Activated B cell treated with CpG ODN at 0.5 μM for 24 hours (primary cell): ENCODE measurements around the gene COG3. TPM values are rescaled to one million over a fixed set of nuclear protein-coding genes. Genes with fewer than 3 reads are reported as not detected.

Source experiments
- ATAC-seq: fragments of 200-7000 bp; cut with Tn5 transposase; one replicate; pipeline ENCODE4 v1.10.0; 2021; ENCODE audit warnings: low read depth, mild to moderate bottlenecking, moderate library complexity
- CTCF ChIA-PET: fragments of 350-600 bp; sonication (Branson Sonifier 250); formaldehyde crosslinking; loops from one replicate; lab custom pipeline; 2021; ENCODE audit warnings: antibody characterized with exemption; lab: Charles Lee
- POLR2A ChIA-PET: fragments of 350-600 bp; sonication (Branson Sonifier 250); formaldehyde crosslinking; loops from one replicate; lab custom pipeline; 2021; ENCODE audit warnings: antibody characterized with exemption; lab: Charles Lee
- DNase-seq: peaks from one replicate; pipeline ENCODE4 v3.0.0; 2022
- H3K27ac Mint-ChIP-seq: one replicate; pipeline ENCODE4 v1.8.0; 2020; ENCODE audit warnings: mixed read lengths
- H3K27me3 Mint-ChIP-seq: one replicate; pipeline ENCODE4 v1.8.0; 2021; ENCODE audit warnings: mixed read lengths
- H3K36me3 Mint-ChIP-seq: one replicate; pipeline ENCODE4 v1.8.0; 2021; ENCODE audit warnings: low read depth, mixed read lengths
- H3K4me1 Mint-ChIP-seq: one replicate; pipeline ENCODE4 v1.8.0; 2021; ENCODE audit warnings: mixed read lengths
- H3K4me3 Mint-ChIP-seq: one replicate; pipeline ENCODE4 v1.8.0; 2020; ENCODE audit warnings: mild to moderate bottlenecking, mixed read lengths
- H3K9me3 Mint-ChIP-seq: one replicate; pipeline ENCODE4 v1.8.0; 2020; ENCODE audit warnings: mixed read lengths
- intact Hi-C: fragments of 100-400 bp; cut with micrococcal nuclease; formaldehyde crosslinking; loops from one replicate; pipeline ENCODE4 v1.15.1; 2024
- total RNA-seq: library from RNA; stranded (reverse); gene quantifications from 2 replicates; pipeline ENCODE4 v1.2.3, GENCODE V29; 2022
- TF ChIP-seq, protein P1 (sequence below): fragments of 200-600 bp; IDR thresholded peaks from one replicate; pipeline ENCODE4 v1.8.0; 2022; ENCODE audit warnings: antibody characterized with exemption, mild to moderate bottlenecking

COG3 gene
- total RNA-seq, 1 donor from 2014 or later = 31.6 TPM

DNA sequence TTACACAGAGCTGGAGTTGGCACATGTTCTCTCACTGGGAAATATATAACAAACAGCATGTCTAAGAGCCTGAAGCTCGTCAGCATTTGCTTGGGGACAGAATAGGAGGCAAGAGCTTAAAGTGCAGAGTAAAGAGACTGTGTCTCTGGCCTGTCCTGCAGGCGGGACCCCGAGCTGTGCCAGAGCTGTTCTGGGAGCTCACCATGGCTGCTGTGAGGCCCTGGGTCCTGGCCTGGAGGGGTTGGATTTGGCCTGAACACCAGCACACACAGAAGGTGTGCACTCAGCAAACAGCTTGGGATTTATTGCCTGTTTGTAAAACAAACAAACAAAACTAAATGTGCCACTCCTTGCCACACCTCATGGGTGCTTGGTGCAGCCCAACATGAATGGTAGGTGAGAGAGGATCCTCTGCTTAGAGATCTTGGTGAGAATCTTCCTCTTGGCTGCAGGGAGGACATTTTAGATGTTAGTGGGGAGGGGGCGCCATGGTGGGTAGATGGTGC lies 89.9 kb downstream of the COG3 start:
- TF ChIP-seq, protein P1, sequence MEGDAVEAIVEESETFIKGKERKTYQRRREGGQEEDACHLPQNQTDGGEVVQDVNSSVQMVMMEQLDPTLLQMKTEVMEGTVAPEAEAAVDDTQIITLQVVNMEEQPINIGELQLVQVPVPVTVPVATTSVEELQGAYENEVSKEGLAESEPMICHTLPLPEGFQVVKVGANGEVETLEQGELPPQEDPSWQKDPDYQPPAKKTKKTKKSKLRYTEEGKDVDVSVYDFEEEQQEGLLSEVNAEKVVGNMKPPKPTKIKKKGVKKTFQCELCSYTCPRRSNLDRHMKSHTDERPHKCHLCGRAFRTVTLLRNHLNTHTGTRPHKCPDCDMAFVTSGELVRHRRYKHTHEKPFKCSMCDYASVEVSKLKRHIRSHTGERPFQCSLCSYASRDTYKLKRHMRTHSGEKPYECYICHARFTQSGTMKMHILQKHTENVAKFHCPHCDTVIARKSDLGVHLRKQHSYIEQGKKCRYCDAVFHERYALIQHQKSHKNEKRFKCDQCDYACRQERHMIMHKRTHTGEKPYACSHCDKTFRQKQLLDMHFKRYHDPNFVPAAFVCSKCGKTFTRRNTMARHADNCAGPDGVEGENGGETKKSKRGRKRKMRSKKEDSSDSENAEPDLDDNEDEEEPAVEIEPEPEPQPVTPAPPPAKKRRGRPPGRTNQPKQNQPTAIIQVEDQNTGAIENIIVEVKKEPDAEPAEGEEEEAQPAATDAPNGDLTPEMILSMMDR = no peak
- ChIA-PET CTCF (no interaction called here), POLR2A (no interaction called here)
- Mint-ChIP-seq H3K9me3 (peaks cover 4% of the 10 kb centered on the region), H3K36me3 (no peaks in the 10 kb centered on the region), H3K27ac (no peak overlapping the region), H3K27me3 (peaks cover 13% of the 10 kb centered on the region), H3K4me3 (no peak overlapping the region), H3K4me1 (no peaks in the 10 kb centered on the region)
- intact Hi-C loops = no loop called here
- ATAC-seq = no peak
- DNase-seq = no peak

DNA sequence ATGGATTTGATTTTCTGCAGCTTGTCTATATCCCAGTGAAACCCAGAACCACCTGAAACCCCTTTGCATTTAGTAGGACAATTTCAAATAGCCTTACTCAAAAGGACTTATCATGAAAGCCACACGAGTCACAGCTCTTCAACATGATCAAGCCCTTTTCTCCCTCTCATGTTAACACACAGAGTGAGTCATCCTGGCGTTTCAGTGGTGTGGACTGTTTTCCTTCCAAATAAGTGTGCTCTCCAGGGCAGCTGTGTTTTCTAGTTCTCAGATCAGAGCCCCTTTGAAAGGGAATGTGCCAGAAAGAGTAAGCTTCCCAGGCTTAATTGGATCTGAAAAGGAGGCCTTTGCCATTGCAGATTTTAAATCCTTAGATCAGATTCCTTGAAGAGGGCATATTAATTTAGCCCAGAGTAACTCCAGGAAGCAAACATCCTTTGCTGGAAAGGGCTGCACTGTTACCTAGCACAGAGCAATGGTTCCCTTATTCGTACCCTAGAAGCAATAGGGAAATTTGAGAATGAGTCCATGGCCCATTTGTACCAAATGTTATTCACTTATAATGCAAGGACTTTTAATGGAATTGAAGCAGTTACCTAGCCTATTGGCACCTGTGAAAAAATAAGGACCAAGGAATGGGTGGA lies 99.5 kb downstream of the COG3 start:
- TF ChIP-seq, protein P1 = no peak
- DNase-seq = no peak
- no peak for ATAC-seq
- ChIA-PET POLR2A (no interaction called here), CTCF (no interaction called here)
- no peaks in the 10 kb centered on the region for H3K4me1 Mint-ChIP-seq
- intact Hi-C loops = no loop called here
- no peak overlapping the region for H3K27ac Mint-ChIP-seq
- peaks cover 3% of the 10 kb centered on the region for H3K9me3 Mint-ChIP-seq
- H3K36me3 Mint-ChIP-seq = no peaks in the 10 kb centered on the region
- H3K4me3 Mint-ChIP-seq = no peak overlapping the region
- H3K27me3 Mint-ChIP-seq = peaks cover 10% of the 10 kb centered on the region

DNA sequence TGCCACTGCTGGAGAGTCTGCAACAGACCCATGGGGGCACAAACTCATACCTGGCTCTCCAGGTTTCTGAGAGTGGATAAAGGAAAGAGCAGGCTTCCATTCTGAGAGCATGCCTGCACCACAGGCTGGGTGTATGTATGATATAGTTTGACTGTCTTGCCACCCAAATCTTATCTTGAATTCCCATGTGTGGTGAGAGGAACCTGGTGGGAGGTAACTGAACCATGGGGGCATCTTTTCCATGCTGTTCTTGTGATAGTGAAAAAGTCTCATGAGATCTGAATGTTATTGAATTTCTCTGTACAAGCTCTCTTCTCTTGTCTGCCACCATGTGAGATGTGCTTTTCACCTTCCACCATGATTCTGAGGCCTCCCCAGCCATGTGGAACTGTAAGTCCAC lies 100.6 kb downstream of the COG3 start:
- Mint-ChIP-seq H3K27me3 (peaks cover 5% of the 10 kb centered on the region), H3K4me1 (no peaks in the 10 kb centered on the region), H3K27ac (no peak overlapping the region), H3K9me3 (peaks cover 3% of the 10 kb centered on the region), H3K36me3 (no peaks in the 10 kb centered on the region), H3K4me3 (no peak overlapping the region)
- POLR2A ChIA-PET = no interaction called here
- intact Hi-C loops = no loop called here
- TF ChIP-seq, protein P1 = no peak
- DNase-seq = no peak
- ATAC-seq = no peak
- CTCF ChIA-PET = no interaction called here

- no peaks in the 10 kb centered on the region for H3K9me3 Mint-ChIP-seq
- intact Hi-C loops = no loop called here
- no peak overlapping the region for H3K27ac Mint-ChIP-seq
- no peak overlapping the region for H3K4me3 Mint-ChIP-seq
- DNase-seq (no peak), ATAC-seq (no peak)
- no peaks in the 10 kb centered on the region for H3K4me1 Mint-ChIP-seq
- ChIA-PET POLR2A (no interaction called here), CTCF (no interaction called here)
- TF ChIP-seq, protein P1 = no peak
- H3K36me3 Mint-ChIP-seq = no peaks in the 10 kb centered on the region
- peaks cover 14% of the 10 kb centered on the region for H3K27me3 Mint-ChIP-seq
Measured at GRCh38 chr13:45575146-45575829, 110.5 kb downstream of the COG3 start.

DNA sequence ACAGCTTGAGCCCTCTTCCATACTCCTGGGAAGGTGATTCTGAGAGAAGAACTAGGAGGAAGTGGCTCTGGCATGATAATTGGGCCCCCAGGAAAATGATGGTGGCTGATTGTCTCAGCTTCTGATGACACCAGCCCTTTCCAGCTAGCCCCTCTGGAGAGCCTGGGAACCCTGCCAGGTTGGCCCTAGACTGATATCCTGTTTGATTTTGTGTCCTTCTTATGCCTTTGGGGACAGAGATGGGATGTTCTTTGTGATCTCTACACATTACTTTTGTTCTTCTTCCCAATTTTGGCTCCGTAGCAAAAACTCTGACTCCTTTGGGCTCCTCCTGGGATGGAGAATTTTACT lies 111.1 kb downstream of the COG3 start:
- no peaks in the 10 kb centered on the region for H3K4me1 Mint-ChIP-seq
- no peaks in the 10 kb centered on the region for H3K36me3 Mint-ChIP-seq
- DNase-seq = no peak
- H3K4me3 Mint-ChIP-seq = no peak overlapping the region
- H3K27ac Mint-ChIP-seq = no peak overlapping the region
- no peak for ATAC-seq
- intact Hi-C loops = no loop called here
- H3K27me3 Mint-ChIP-seq = peaks cover 12% of the 10 kb centered on the region
- POLR2A ChIA-PET = no interaction called here
- no peaks in the 10 kb centered on the region for H3K9me3 Mint-ChIP-seq
- CTCF ChIA-PET = no interaction called here
- TF ChIP-seq, protein P1 = no peak
